ENCODE data around the gene MRPL10.

Gene MRPL10

DNA sequence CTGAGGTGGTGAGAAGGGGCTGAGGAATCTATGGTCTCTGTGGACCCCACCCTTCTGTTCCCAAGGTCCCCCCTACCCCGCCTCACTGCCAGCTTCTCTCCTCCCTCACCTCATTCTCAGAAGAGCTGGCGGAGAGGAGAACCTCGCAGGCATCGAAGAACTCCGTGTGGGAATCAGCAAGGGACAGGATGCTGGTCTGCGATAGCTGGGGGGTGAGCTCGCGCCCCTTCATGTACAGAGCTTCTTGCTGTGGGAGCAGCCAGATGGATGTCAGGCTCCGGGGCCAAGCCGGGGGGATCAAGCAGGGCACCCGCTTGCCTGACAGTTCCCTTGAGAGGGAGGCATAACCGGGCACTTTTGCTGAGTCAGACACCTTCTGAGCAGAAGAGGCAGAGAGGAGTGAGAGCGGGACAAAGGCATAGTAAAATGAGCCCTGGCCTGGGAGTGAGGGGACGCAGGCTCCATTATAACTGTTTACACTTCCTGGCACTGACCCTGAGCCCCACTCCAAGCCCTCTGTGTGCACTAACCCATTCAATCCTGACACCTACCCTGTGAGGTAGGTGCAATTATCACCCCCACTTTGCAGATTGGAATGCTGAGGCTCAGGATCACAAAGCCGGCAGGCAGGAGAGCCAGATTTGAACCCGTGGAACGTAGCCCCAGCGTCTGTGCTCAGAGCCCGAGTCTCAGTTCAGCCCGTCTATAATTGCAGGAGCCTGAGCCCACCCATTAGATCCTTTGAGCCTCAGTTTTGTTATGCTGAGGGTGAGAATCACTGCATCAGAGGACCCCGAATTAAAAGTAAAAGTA lies 16.0 kb downstream of the MRPL10 start:
- H3K36me3 Mint-ChIP-seq, result peaks cover 5% of the 10 kb centered on the region
- peaks cover 4% of the 10 kb centered on the region for H3K4me1 Mint-ChIP-seq (ENCODE audit: low read depth)
- no peak overlapping the region for H3K27ac Mint-ChIP-seq
- H3K9me3 Mint-ChIP-seq (ENCODE audit: low read depth), result no peaks in the 10 kb centered on the region
- H3K27me3 Mint-ChIP-seq, result no peaks in the 10 kb centered on the region
- no peak overlapping the region for H3K4me3 Mint-ChIP-seq

GRCh38 chr17:47813512-47814031 lies 17.8 kb downstream of the MRPL10 start:
- Mint-ChIP-seq H3K27ac (no peak overlapping the region), H3K9me3 (ENCODE audit: low read depth) (no peaks in the 10 kb centered on the region), H3K27me3 (no peaks in the 10 kb centered on the region), H3K4me3 (no peak overlapping the region), H3K4me1 (ENCODE audit: low read depth) (peaks cover 6% of the 10 kb centered on the region), H3K36me3 (peaks cover 5% of the 10 kb centered on the region)

- peak overlapping the region; percentile 72 for H3K27ac Mint-ChIP-seq
- H3K36me3 Mint-ChIP-seq, result peaks cover 5% of the 10 kb centered on the region
Measured at GRCh38 chr17:47813077-47813476, 18.3 kb downstream of the MRPL10 start.

GRCh38 chr17:47812146-47812920 lies 19.0 kb downstream of the MRPL10 start:
- H3K36me3 Mint-ChIP-seq, result peaks cover 3% of the 10 kb centered on the region
- peak overlapping the region; percentile 72 for H3K27ac Mint-ChIP-seq
- H3K4me1 Mint-ChIP-seq (ENCODE audit: low read depth), result peaks cover 6% of the 10 kb centered on the region
- no peaks in the 10 kb centered on the region for H3K9me3 Mint-ChIP-seq (ENCODE audit: low read depth)
- no peak overlapping the region for H3K4me3 Mint-ChIP-seq
- H3K27me3 Mint-ChIP-seq, result no peaks in the 10 kb centered on the region

More at GRCh38 chr17:47813077-47813476, 18.3 kb downstream of the MRPL10 start:
- Mint-ChIP-seq H3K4me3 (no peak overlapping the region), H3K27me3 (no peaks in the 10 kb centered on the region), H3K9me3 (ENCODE audit: low read depth) (no peaks in the 10 kb centered on the region), H3K4me1 (ENCODE audit: low read depth) (peaks cover 6% of the 10 kb centered on the region)

GRCh38 chr17:47811709-47812108 lies 19.6 kb downstream of the MRPL10 start:
- H3K27me3 Mint-ChIP-seq, result no peaks in the 10 kb centered on the region
- no peaks in the 10 kb centered on the region for H3K9me3 Mint-ChIP-seq (ENCODE audit: low read depth)
- no peak overlapping the region for H3K4me3 Mint-ChIP-seq
- peaks cover 3% of the 10 kb centered on the region for H3K36me3 Mint-ChIP-seq
- H3K4me1 Mint-ChIP-seq (ENCODE audit: low read depth), result peaks cover 6% of the 10 kb centered on the region
- peak overlapping the region; percentile 41 for H3K27ac Mint-ChIP-seq

- Mint-ChIP-seq H3K27ac (peak overlapping the region; percentile 41), H3K4me3 (no peak overlapping the region), H3K9me3 (ENCODE audit: low read depth) (no peaks in the 10 kb centered on the region), H3K27me3 (no peaks in the 10 kb centered on the region), H3K4me1 (ENCODE audit: low read depth) (peaks cover 6% of the 10 kb centered on the region), H3K36me3 (peaks cover 3% of the 10 kb centered on the region)
Measured at GRCh38 chr17:47810901-47811635, 20.3 kb downstream of the MRPL10 start.

GRCh38 chr17:47810200-47810821 lies 21.0 kb downstream of the MRPL10 start:
- peak overlapping the region; percentile 76 for H3K27ac Mint-ChIP-seq

GRCh38 chr17:47808830-47809480 lies 22.4 kb downstream of the MRPL10 start:
- Mint-ChIP-seq H3K4me3 (no peak overlapping the region), H3K9me3 (ENCODE audit: low read depth) (no peaks in the 10 kb centered on the region), H3K27me3 (peaks cover 1% of the 10 kb centered on the region), H3K27ac (no peak overlapping the region), H3K4me1 (ENCODE audit: low read depth) (peaks cover 6% of the 10 kb centered on the region), H3K36me3 (peaks cover 3% of the 10 kb centered on the region)

More at GRCh38 chr17:47810200-47810821, 21.0 kb downstream of the MRPL10 start:
- H3K27me3 Mint-ChIP-seq, result no peaks in the 10 kb centered on the region
- H3K36me3 Mint-ChIP-seq, result peaks cover 3% of the 10 kb centered on the region
- H3K4me3 Mint-ChIP-seq, result no peak overlapping the region
- peaks cover 6% of the 10 kb centered on the region for H3K4me1 Mint-ChIP-seq (ENCODE audit: low read depth)
- H3K9me3 Mint-ChIP-seq (ENCODE audit: low read depth), result no peaks in the 10 kb centered on the region

GRCh38 chr17:47808036-47808829 lies 23.1 kb downstream of the MRPL10 start:
- Mint-ChIP-seq H3K27me3 (peaks cover 1% of the 10 kb centered on the region), H3K4me3 (no peak overlapping the region), H3K4me1 (ENCODE audit: low read depth) (peaks cover 6% of the 10 kb centered on the region)

DNA sequence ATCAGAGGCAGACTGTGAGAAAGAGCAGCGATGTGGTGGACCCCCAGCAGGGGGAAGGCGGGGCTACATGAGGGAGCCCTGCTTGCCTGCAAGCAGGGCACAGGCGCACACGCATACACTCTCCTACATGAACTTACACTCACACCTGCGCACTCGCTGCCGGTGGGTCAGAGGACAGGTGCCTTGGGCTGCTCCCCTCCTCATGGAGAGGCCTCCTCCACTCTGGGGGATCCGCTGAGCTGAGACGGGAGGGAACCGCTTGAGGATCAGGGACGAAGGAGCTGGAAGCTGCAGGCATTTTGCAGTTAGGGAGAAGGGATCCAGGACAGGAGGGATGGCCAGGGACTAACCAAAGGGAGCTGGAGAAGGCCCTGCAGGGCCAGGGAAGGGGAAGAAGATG lies 23.9 kb downstream of the MRPL10 start:
- peaks cover 1% of the 10 kb centered on the region for H3K27me3 Mint-ChIP-seq
- no peaks in the 10 kb centered on the region for H3K36me3 Mint-ChIP-seq
- H3K4me3 Mint-ChIP-seq, result no peak overlapping the region
- H3K4me1 Mint-ChIP-seq (ENCODE audit: low read depth), result peaks cover 6% of the 10 kb centered on the region
- no peak overlapping the region for H3K27ac Mint-ChIP-seq
- H3K9me3 Mint-ChIP-seq (ENCODE audit: low read depth), result no peaks in the 10 kb centered on the region

More at GRCh38 chr17:47808036-47808829, 23.1 kb downstream of the MRPL10 start:
- Mint-ChIP-seq H3K36me3 (peaks cover 3% of the 10 kb centered on the region), H3K9me3 (ENCODE audit: low read depth) (no peaks in the 10 kb centered on the region), H3K27ac (no peak overlapping the region)

DNA sequence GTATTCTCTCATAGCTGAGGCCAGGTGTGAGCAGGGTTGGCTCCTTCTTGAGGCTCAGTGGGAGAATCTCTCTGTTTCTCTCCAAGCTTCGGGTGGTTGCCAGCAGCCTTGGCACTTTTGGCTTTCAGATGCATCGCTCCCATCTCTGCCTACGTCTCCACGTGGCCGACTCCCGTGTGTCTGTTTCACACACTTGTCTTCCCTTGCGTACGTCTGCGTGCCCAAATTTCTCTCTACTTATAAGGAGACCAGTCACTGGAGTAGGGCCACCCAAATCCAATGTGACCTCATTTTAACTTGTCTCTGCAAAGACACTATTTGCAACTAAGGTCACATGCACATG lies 24.5 kb downstream of the MRPL10 start:
- no peaks in the 10 kb centered on the region for H3K36me3 Mint-ChIP-seq
- H3K4me3 Mint-ChIP-seq, result no peak overlapping the region
- H3K9me3 Mint-ChIP-seq (ENCODE audit: low read depth), result no peaks in the 10 kb centered on the region
- peaks cover 1% of the 10 kb centered on the region for H3K27me3 Mint-ChIP-seq
- H3K4me1 Mint-ChIP-seq (ENCODE audit: low read depth), result peaks cover 6% of the 10 kb centered on the region
- H3K27ac Mint-ChIP-seq, result no peak overlapping the region

- peaks cover 1% of the 10 kb centered on the region for H3K27me3 Mint-ChIP-seq
- H3K4me1 Mint-ChIP-seq (ENCODE audit: low read depth), result peaks cover 6% of the 10 kb centered on the region
- no peaks in the 10 kb centered on the region for H3K36me3 Mint-ChIP-seq
- H3K27ac Mint-ChIP-seq, result no peak overlapping the region
- no peaks in the 10 kb centered on the region for H3K9me3 Mint-ChIP-seq (ENCODE audit: low read depth)
- H3K4me3 Mint-ChIP-seq, result no peak overlapping the region
Measured at GRCh38 chr17:47806026-47806912, 25.1 kb downstream of the MRPL10 start.

DNA sequence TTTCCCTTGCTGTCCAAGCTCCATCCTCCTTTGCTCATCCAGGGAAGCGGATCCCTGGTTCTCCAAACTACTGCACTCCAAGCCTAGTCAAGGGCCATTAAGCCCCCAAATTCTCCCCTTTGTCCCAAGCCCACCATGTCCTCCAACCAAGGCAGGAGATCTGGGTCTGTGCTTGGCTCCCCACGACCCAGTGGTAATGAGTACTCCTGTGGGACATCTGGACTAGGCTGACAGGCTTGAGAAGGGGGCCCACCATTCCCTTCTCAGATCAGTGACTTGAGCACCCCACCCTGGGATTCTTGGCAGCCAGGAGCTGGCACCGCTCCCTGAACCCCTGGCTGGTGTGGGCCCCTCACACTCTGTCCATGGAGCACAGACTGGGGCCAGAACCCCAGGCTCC lies 26.9 kb downstream of the MRPL10 start:
- H3K27me3 Mint-ChIP-seq, result peaks cover 1% of the 10 kb centered on the region
- no peak overlapping the region for H3K4me3 Mint-ChIP-seq

More for the DNA sequence above, 26.9 kb downstream of the MRPL10 start:
- H3K4me1 Mint-ChIP-seq (ENCODE audit: low read depth), result no peaks in the 10 kb centered on the region
- no peaks in the 10 kb centered on the region for H3K9me3 Mint-ChIP-seq (ENCODE audit: low read depth)
- H3K36me3 Mint-ChIP-seq, result no peaks in the 10 kb centered on the region
- H3K27ac Mint-ChIP-seq, result no peak overlapping the region

Measured in activated naive CD8-positive, alpha-beta T cell (primary cell).